ENCODE measurements around the gene OPN4. TPM values are rescaled to one million over a fixed set of nuclear protein-coding genes. Genes with fewer than 3 reads are reported as not detected.

Gene OPN4
- total and polyA plus RNA-seq, 2 experiments from 2014 or later = not detected

- H3K79me2 ChIP-seq = no peaks in the 10 kb centered on the region
- WGBS (ENCODE audit: low lambda C conversion rate, missing lambda C conversion rate) = 99% methylated on average over 12 of the region's 12 CpGs
- no peak overlapping the region for H3K27ac ChIP-seq
- H4K20me1 ChIP-seq (ENCODE audit: insufficient read depth, poor library complexity, severe bottlenecking) = no peaks in the 10 kb centered on the region
- no peaks in the 10 kb centered on the region for H3K9me2 ChIP-seq (replicated peaks; ENCODE audit: insufficient read depth)
- DNase-seq (ENCODE audit: low spot score) = no peak
- no peak overlapping the region for H2AFZ ChIP-seq
- H3K27me3 ChIP-seq = no peaks in the 10 kb centered on the region
- H3K4me1 ChIP-seq (ENCODE audit: insufficient read depth) = no peaks in the 10 kb centered on the region
- no peak for TF ChIP-seq EZH2 (IDR thresholded peaks at IDR 0.05; ENCODE audit: borderline replicate concordance)
- TF ChIP-seq, protein P1, sequence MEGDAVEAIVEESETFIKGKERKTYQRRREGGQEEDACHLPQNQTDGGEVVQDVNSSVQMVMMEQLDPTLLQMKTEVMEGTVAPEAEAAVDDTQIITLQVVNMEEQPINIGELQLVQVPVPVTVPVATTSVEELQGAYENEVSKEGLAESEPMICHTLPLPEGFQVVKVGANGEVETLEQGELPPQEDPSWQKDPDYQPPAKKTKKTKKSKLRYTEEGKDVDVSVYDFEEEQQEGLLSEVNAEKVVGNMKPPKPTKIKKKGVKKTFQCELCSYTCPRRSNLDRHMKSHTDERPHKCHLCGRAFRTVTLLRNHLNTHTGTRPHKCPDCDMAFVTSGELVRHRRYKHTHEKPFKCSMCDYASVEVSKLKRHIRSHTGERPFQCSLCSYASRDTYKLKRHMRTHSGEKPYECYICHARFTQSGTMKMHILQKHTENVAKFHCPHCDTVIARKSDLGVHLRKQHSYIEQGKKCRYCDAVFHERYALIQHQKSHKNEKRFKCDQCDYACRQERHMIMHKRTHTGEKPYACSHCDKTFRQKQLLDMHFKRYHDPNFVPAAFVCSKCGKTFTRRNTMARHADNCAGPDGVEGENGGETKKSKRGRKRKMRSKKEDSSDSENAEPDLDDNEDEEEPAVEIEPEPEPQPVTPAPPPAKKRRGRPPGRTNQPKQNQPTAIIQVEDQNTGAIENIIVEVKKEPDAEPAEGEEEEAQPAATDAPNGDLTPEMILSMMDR (IDR thresholded peaks at IDR 0.05; ENCODE audit: poor library complexity) = no peak
- TF ChIP-seq EZH2phosphoT487 (IDR thresholded peaks at IDR 0.05; ENCODE audit: low read depth, severe bottlenecking, unreplicated experiment) = no peak
- no peaks in the 10 kb centered on the region for H3K9me3 ChIP-seq (ENCODE audit: low read depth)
- no peak overlapping the region for H3K4me3 ChIP-seq
- H3K4me2 ChIP-seq = no peak overlapping the region
- no peaks in the 10 kb centered on the region for H3K36me3 ChIP-seq (replicated peaks; ENCODE audit: insufficient read depth, low read depth)
Measured at GRCh38 chr10:86700851-86701617, 46.7 kb downstream of the OPN4 start.

DNA sequence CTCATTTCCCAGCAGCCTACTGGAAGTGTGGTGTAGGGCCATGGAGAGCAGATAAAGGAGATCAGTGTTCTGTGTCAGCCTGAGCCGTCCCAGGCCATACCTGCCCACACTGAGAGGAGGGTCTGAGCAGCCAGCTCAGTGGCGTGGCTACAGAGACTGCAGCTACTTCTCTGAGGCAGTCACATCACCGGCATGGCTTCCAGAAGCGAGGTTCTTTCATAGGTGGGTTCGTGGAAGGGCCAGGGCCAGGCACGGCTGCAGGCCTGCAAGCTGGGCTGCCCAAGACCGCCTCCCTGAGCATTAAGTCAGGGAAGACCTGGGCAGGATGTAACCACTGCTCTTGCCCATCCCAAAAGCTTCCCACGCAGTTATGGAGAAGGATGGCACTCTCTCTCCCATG is 48.8 kb downstream of the OPN4 start:
- Histone ChIP-seq H3K27ac (no peak overlapping the region), H3K36me3 (replicated peaks; ENCODE audit: insufficient read depth, low read depth) (no peaks in the 10 kb centered on the region), H2AFZ (no peak overlapping the region), H3K9me3 (ENCODE audit: low read depth) (no peaks in the 10 kb centered on the region), H3K79me2 (no peaks in the 10 kb centered on the region), H3K27me3 (no peaks in the 10 kb centered on the region), H3K4me1 (ENCODE audit: insufficient read depth) (no peaks in the 10 kb centered on the region), H4K20me1 (ENCODE audit: insufficient read depth, poor library complexity, severe bottlenecking) (no peaks in the 10 kb centered on the region), H3K4me3 (no peak overlapping the region), H3K4me2 (no peak overlapping the region), H3K9me2 (replicated peaks; ENCODE audit: insufficient read depth) (no peaks in the 10 kb centered on the region)
- 91% methylated on average over 8 of the region's 8 CpGs for WGBS (ENCODE audit: low lambda C conversion rate, missing lambda C conversion rate)
- no peak for DNase-seq (ENCODE audit: low spot score)
- TF ChIP-seq EZH2 (IDR thresholded peaks at IDR 0.05; ENCODE audit: borderline replicate concordance) (no peak), EZH2phosphoT487 (IDR thresholded peaks at IDR 0.05; ENCODE audit: low read depth, severe bottlenecking, unreplicated experiment) (no peak)
- TF ChIP-seq, protein P1 (IDR thresholded peaks at IDR 0.05; ENCODE audit: poor library complexity) = no peak

- no peak for TF ChIP-seq EZH2 (IDR thresholded peaks at IDR 0.05; ENCODE audit: borderline replicate concordance)
- TF ChIP-seq, protein P1 (IDR thresholded peaks at IDR 0.05; ENCODE audit: poor library complexity) = no peak
- no peak for TF ChIP-seq EZH2phosphoT487 (IDR thresholded peaks at IDR 0.05; ENCODE audit: low read depth, severe bottlenecking, unreplicated experiment)
- WGBS (ENCODE audit: low lambda C conversion rate, missing lambda C conversion rate) = 95% methylated on average over 1 of the region's 1 CpG
- Histone ChIP-seq H3K27me3 (no peaks in the 10 kb centered on the region), H2AFZ (no peak overlapping the region), H3K36me3 (replicated peaks; ENCODE audit: insufficient read depth, low read depth) (no peaks in the 10 kb centered on the region), H3K9me2 (replicated peaks; ENCODE audit: insufficient read depth) (no peaks in the 10 kb centered on the region), H3K4me3 (no peak overlapping the region), H3K79me2 (no peaks in the 10 kb centered on the region), H3K4me2 (no peak overlapping the region), H3K9me3 (ENCODE audit: low read depth) (no peaks in the 10 kb centered on the region), H4K20me1 (ENCODE audit: insufficient read depth, poor library complexity, severe bottlenecking) (no peaks in the 10 kb centered on the region), H3K27ac (no peak overlapping the region), H3K4me1 (ENCODE audit: insufficient read depth) (no peaks in the 10 kb centered on the region)
- DNase-seq (ENCODE audit: low spot score) = no peak
Measured at GRCh38 chr10:86705139-86705538, 50.8 kb downstream of the OPN4 start.
